Measurements from ENCODE around the gene ABCA7. TPM values are rescaled to one million over a fixed set of nuclear protein-coding genes. Genes with fewer than 3 reads are reported as not detected.

Gene ABCA7
- total RNA-seq, 4 donors from 2014 or later = 3.9 to 9.5 (median 6.9) TPM

- TF ChIP-seq POLR2A (IDR thresholded peaks at IDR 0.05; ENCODE audit: low read depth) (no peak), EP300 (IDR thresholded peaks at IDR 0.05) (no peak), POLR2AphosphoS5 (IDR thresholded peaks at IDR 0.05) (no peak), CTCF (IDR thresholded peaks at IDR 0.05) (no peak)
- DNase-seq (ENCODE audit: extremely low spot score) = no peak
- Histone ChIP-seq H3K27me3 (peaks cover 8 to 56% (median 16%) of the 10 kb centered on the region in 4 donors), H3K36me3 (no peaks in the 10 kb centered on the region), H3K9me3 (no peaks in the 10 kb centered on the region), H3K4me1 (peaks cover 7 to 30% (median 24%) of the 10 kb centered on the region in 4 donors), H3K27ac (replicated peaks in 1 of 4) (no peak overlapping the region), H3K4me3 (peak overlapping the region in 3 of 4 donors; percentile 20 to 46 (median 27))
- WGBS = 85% methylated on average over 18 of the region's 28 CpGs
- intact Hi-C loops (cut with DNase I) = no loop called here
These were observed 34.1 kb downstream of the ABCA7 start for GRCh38 chr19:1073956-1074517.

GRCh38 chr19:1074544-1075283, 34.8 kb downstream of the ABCA7 start:
- peak overlapping the region in 3 of 4 donors; percentile 20 to 46 (median 27) for H3K4me3 ChIP-seq
- DNase-seq (ENCODE audit: extremely low spot score) = peak; percentile 94

GRCh38 chr19:1076046-1076386, 36.1 kb downstream of the ABCA7 start:
- H3K27ac ChIP-seq (replicated peaks in 1 of 4) = no peak overlapping the region
- peaks cover 4 to 15% (median 11%) of the 10 kb centered on the region in 4 donors for H3K4me1 ChIP-seq
- no peak for TF ChIP-seq EP300 (IDR thresholded peaks at IDR 0.05)
- TF ChIP-seq POLR2A (IDR thresholded peaks at IDR 0.05; ENCODE audit: low read depth) = no peak
- no peak for TF ChIP-seq POLR2AphosphoS5 (IDR thresholded peaks at IDR 0.05)
- TF ChIP-seq CTCF (IDR thresholded peaks at IDR 0.05) = no peak
- no peaks in the 10 kb centered on the region for H3K9me3 ChIP-seq
- peaks cover 2 to 36% (median 4%) of the 10 kb centered on the region in 4 donors for H3K27me3 ChIP-seq
- intact Hi-C loops (cut with DNase I) = no loop called here
- no peak overlapping the region for H3K4me3 ChIP-seq
- no peaks in the 10 kb centered on the region for H3K36me3 ChIP-seq
- WGBS = 88% methylated on average over 4 of the region's 4 CpGs
- DNase-seq (ENCODE audit: extremely low spot score) = no peak

More at GRCh38 chr19:1074544-1075283, 34.8 kb downstream of the ABCA7 start:
- WGBS = 72% methylated on average over 16 of the region's 54 CpGs
- peaks cover 4 to 49% (median 12%) of the 10 kb centered on the region in 4 donors for H3K27me3 ChIP-seq
- H3K4me1 ChIP-seq = peaks cover 4 to 24% (median 18%) of the 10 kb centered on the region in 4 donors
- TF ChIP-seq CTCF (IDR thresholded peaks at IDR 0.05) = no peak
- TF ChIP-seq EP300 (IDR thresholded peaks at IDR 0.05) = no peak
- no peak for TF ChIP-seq POLR2AphosphoS5 (IDR thresholded peaks at IDR 0.05)
- TF ChIP-seq POLR2A (IDR thresholded peaks at IDR 0.05; ENCODE audit: low read depth) = no peak
- H3K36me3 ChIP-seq = no peaks in the 10 kb centered on the region
- intact Hi-C loops (cut with DNase I) = no loop called here
- no peak overlapping the region for H3K27ac ChIP-seq (replicated peaks in 1 of 4)
- H3K9me3 ChIP-seq = no peaks in the 10 kb centered on the region

GRCh38 chr19:1076951-1077350, 37.0 kb downstream of the ABCA7 start:
- whole genome bisulfite sequencing = 69% methylated on average over 16 of the region's 16 CpGs
- peaks cover 5 to 11% (median 8%) of the 10 kb centered on the region in 4 donors for H3K4me1 ChIP-seq
- no peaks in the 10 kb centered on the region for H3K36me3 ChIP-seq
- no peak for TF ChIP-seq EP300 (IDR thresholded peaks at IDR 0.05)
- TF ChIP-seq CTCF (IDR thresholded peaks at IDR 0.05) = no peak
- no peak for TF ChIP-seq POLR2AphosphoS5 (IDR thresholded peaks at IDR 0.05)
- TF ChIP-seq POLR2A (IDR thresholded peaks at IDR 0.05; ENCODE audit: low read depth) = no peak
- DNase-seq (ENCODE audit: extremely low spot score) = no peak
- H3K27me3 ChIP-seq = peaks cover 0 to 34% (median 0%) of the 10 kb centered on the region in 4 donors
- intact Hi-C loops (cut with DNase I) = no loop called here
- no peak overlapping the region for H3K27ac ChIP-seq (replicated peaks in 1 of 4)
- no peaks in the 10 kb centered on the region for H3K9me3 ChIP-seq
- H3K4me3 ChIP-seq = no peak overlapping the region

All from esophagus muscularis mucosa (tissue), 4 donors.